Stomach (tissue), 19 donors: ENCODE data around the gene PPDPF. TPM values are rescaled to one million over a fixed set of nuclear protein-coding genes. Genes with fewer than 3 reads are reported as not detected.

Source experiments
- DNase-seq, 2 donors: peaks; one replicate each; pipeline versions ENCODE4 v3.0.0 to v3.0.0-alpha.2; 2013 to 2019
- H3K27ac ChIP-seq, 5 donors: fragments of 200-600 bp in 4 of 5; sonication (generic) in 4 of 5; one replicate each; pipeline ENCODE4 v1.5.1; 2013 to 2019; ENCODE audit warnings: mild to moderate bottlenecking in 1 of 5, moderate library complexity in 1 of 5
- H3K27me3 ChIP-seq, 3 donors: fragments of 200-600 bp; sonication (generic); one replicate each; pipeline ENCODE4 v1.5.1; 2017 to 2019; ENCODE audit warnings: mixed run types in 1 of 3
- H3K36me3 ChIP-seq, 4 donors: fragments of 200-600 bp; sonication (generic); 1 replicate in 3 of 4; 2 replicates in 1 of 4; pipeline ENCODE4 v1.5.1; 2016 to 2019
- H3K4me1 ChIP-seq, 4 donors: fragments of 200-600 bp; sonication (generic); one replicate each; pipeline ENCODE4 v1.5.1; 2016 to 2019
- H3K4me3 ChIP-seq, 4 donors: fragments of 200-600 bp; sonication (generic) in 3 of 4; one replicate each; pipeline ENCODE4 v1.5.1; 2016 to 2019; ENCODE audit warnings: mild to moderate bottlenecking in 1 of 4
- H3K9me3 ChIP-seq, 4 donors: fragments of 200-600 bp; sonication (generic); one replicate each; pipeline ENCODE4 v1.5.1; 2016 to 2019
- EP300 ChIP-seq: sonication (generic); formaldehyde crosslinking; IDR thresholded peaks from one replicate; pipeline ENCODE4 v1.6.1; 2017; ENCODE audit warnings: antibody characterized with exemption
- POLR2A ChIP-seq, 4 donors: fragments of 450-650 bp; IDR thresholded peaks; one replicate each; pipeline ENCODE4 v1.6.1; 2016; ENCODE audit warnings: antibody characterized with exemption in 4 of 4, control low read depth in 2 of 4, mild to moderate bottlenecking in 1 of 4, moderate library complexity in 1 of 4
- POLR2AphosphoS5 ChIP-seq, 3 donors: sonication (generic); formaldehyde crosslinking; IDR thresholded peaks; one replicate each; pipeline ENCODE4 v1.6.1; 2016; ENCODE audit warnings: antibody characterized with exemption in 3 of 3
- WGBS, 5 donors: extraction: QIAGEN DNeasy Blood & Tissue Kit in 3 of 5; methylation state at CpG; one replicate each; pipeline versions ENCODE4 v1.1.5 to v1.1.7; 2013 to 2018; 5-methylcytosine and 5-hydroxymethylcytosine counted together
- intact Hi-C: fragments of 100-400 bp; cut with DNase I; formaldehyde crosslinking; loops from one replicate; pipeline ENCODE4 v1.15.1; 2023; ENCODE audit warnings: low total_unique reads
- long read RNA-seq, 10 donors: transcript quantifications; one replicate each; lab custom pipeline, GENCODE V29; 2026
- polyA plus RNA-seq, 3 donors: library from polyadenylated mRNA; stranded (reverse); fragments of 200-250 nt; gene quantifications; one replicate each; pipeline ENCODE4 v1.2.3, GENCODE V29; 2013
- total RNA-seq, 5 donors: library from RNA; depleted of rRNA; stranded (reverse); fragments of >200 nt; gene quantifications; one replicate each; pipeline versions ENCODE4 v1.1.0 to v1.2.3, GENCODE V29; 2014 to 2016
- TF ChIP-seq, protein P1 (sequence below), 7 experiments: fragments of 450-650 bp in 4 of 7; fragments of 200-600 bp in 3 of 7; sonication (generic) in 3 of 7; IDR thresholded peaks; one replicate each; pipeline ENCODE4 v1.5.1; 2016 to 2019; ENCODE audit warnings: antibody characterized with exemption in 7 of 7, control low read depth in 2 of 7, mild to moderate bottlenecking in 1 of 7
- donor health status: healthy with polysubstance abuse.
- donor health status: Bipolar disorder and iron deficiency.
- donor health status: healthy.

PPDPF gene, protein sequence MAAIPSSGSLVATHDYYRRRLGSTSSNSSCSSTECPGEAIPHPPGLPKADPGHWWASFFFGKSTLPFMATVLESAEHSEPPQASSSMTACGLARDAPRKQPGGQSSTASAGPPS
- 100 to 1,000 TPM in 2 of 5 donors, 10 to 100 TPM in 2, 1 to 10 TPM in 1; 1.8 to 213 (median 84.8) TPM for total RNA-seq
- polyA plus RNA-seq, result 100 to 1,000 TPM; 570 to 756 (median 749) TPM
- long read RNA-seq, donor 1, transcript PPDPF-202 (4 exons, 868 nt), result major isoform, 141 of 173 reads
- long read RNA-seq, donor 1, partial matches to known transcripts, result 15 of 173 reads
- long read RNA-seq, donor 1, other reads (novel, unspliced or antisense), result 13 of 173 reads
- long read RNA-seq, donor 2, transcript PPDPF-202 (4 exons, 868 nt), result major isoform, 115 of 131 reads
- long read RNA-seq, donor 2, partial matches to known transcripts, result 5 of 131 reads
- long read RNA-seq, donor 2, other reads (novel, unspliced or antisense), result 7 of 131 reads
- long read RNA-seq, donor 3, transcript PPDPF-201 (3 exons, 627 nt), result minor isoform, 5 of 262 reads
- long read RNA-seq, donor 3, transcript PPDPF-202 (4 exons, 868 nt), result major isoform, 169 of 262 reads
- long read RNA-seq, donor 3, partial matches to known transcripts, result 85 of 262 reads
- long read RNA-seq, donor 3, other reads (novel, unspliced or antisense), result 0 of 262 reads
- long read RNA-seq, donor 4, transcript PPDPF-202 (4 exons, 868 nt), result major isoform, 24 of 32 reads
- long read RNA-seq, donor 4, partial matches to known transcripts, result 8 of 32 reads
- long read RNA-seq, donor 4, other reads (novel, unspliced or antisense), result 0 of 32 reads
- long read RNA-seq, donor 5, transcript PPDPF-202 (4 exons, 868 nt), result major isoform, 194 of 256 reads
- long read RNA-seq, donor 5, partial matches to known transcripts, result 42 of 256 reads
- long read RNA-seq, donor 5, other reads (novel, unspliced or antisense), result 11 of 256 reads
- long read RNA-seq, donor 6, transcript PPDPF-202 (4 exons, 868 nt), result major isoform, 492 of 561 reads
- long read RNA-seq, donor 6, transcript PPDPF-201 (3 exons, 627 nt), result minor isoform, 5 of 561 reads
- long read RNA-seq, donor 6, partial matches to known transcripts, result 39 of 561 reads
- long read RNA-seq, donor 6, other reads (novel, unspliced or antisense), result 20 of 561 reads
- long read RNA-seq, donor 7, transcript PPDPF-202 (4 exons, 868 nt), result major isoform, 289 of 393 reads
- long read RNA-seq, donor 7, transcript PPDPF-203 (2 exons, 373 nt), result minor isoform, 5 of 393 reads
- long read RNA-seq, donor 7, partial matches to known transcripts, result 69 of 393 reads
- long read RNA-seq, donor 7, other reads (novel, unspliced or antisense), result 24 of 393 reads
- long read RNA-seq, donor 8, transcript PPDPF-201 (3 exons, 627 nt), result minor isoform, 11 of 284 reads
- long read RNA-seq, donor 8, transcript PPDPF-202 (4 exons, 868 nt), result major isoform, 214 of 284 reads
- long read RNA-seq, donor 8, partial matches to known transcripts, result 48 of 284 reads
- long read RNA-seq, donor 8, other reads (novel, unspliced or antisense), result 9 of 284 reads
- long read RNA-seq, donor 9, transcript PPDPF-204 (3 exons, 478 nt), result minor isoform, 7 of 254 reads
- long read RNA-seq, donor 9, transcript PPDPF-202 (4 exons, 868 nt), result major isoform, 167 of 254 reads
- long read RNA-seq, donor 9, transcript PPDPF-203 (2 exons, 373 nt), result minor isoform, 10 of 254 reads
- long read RNA-seq, donor 9, transcript PPDPF-201 (3 exons, 627 nt), result minor isoform, 9 of 254 reads
- long read RNA-seq, donor 9, partial matches to known transcripts, result 49 of 254 reads
- long read RNA-seq, donor 9, other reads (novel, unspliced or antisense), result 12 of 254 reads
- long read RNA-seq, donor 10, transcript PPDPF-202 (4 exons, 868 nt), result major isoform, 60 of 81 reads
- long read RNA-seq, donor 10, partial matches to known transcripts, result 8 of 81 reads
- long read RNA-seq, donor 10, other reads (novel, unspliced or antisense), result 6 of 81 reads

DNA sequence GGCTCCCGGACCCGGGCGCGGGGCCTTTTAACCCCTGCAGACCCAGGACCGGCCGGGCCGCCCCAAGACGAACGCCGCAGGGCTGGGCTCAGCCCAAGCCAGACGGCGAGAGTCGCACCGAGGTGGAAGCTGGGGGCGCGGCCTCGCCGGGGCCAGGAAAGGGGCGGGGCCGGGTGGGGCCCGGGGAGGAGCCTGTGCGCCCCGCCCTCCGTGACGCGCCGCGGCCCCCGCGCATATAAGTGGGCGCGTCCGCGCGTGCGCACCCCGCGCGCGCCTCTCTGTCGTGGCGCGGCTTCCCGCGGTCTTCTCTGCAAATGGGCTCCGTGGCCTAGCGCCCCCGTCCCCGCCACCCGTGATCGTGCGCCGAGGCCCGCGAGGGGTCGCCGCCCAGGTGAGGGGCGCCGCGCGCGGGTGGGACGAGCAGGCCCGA lies at the start of gene PPDPF:
Gene PPDPF (plus strand): TSS at position 262 of the 430 bp plus-strand sequence. CDS start 544 bp downstream, outside the sequence.
- H3K27ac ChIP-seq, result peak within 1 kb of the TSS; percentile 92 to 99 (median 98)
- peak; percentile 89 to 95 for DNase-seq
- peak within 1 kb of the TSS; percentile 77 to 98 (median 91) for H3K4me3 ChIP-seq
- TF ChIP-seq POLR2A (IDR thresholded peaks at IDR 0.05), result peak in 1 of 4 donors; percentile 22
- TF ChIP-seq, protein P1, sequence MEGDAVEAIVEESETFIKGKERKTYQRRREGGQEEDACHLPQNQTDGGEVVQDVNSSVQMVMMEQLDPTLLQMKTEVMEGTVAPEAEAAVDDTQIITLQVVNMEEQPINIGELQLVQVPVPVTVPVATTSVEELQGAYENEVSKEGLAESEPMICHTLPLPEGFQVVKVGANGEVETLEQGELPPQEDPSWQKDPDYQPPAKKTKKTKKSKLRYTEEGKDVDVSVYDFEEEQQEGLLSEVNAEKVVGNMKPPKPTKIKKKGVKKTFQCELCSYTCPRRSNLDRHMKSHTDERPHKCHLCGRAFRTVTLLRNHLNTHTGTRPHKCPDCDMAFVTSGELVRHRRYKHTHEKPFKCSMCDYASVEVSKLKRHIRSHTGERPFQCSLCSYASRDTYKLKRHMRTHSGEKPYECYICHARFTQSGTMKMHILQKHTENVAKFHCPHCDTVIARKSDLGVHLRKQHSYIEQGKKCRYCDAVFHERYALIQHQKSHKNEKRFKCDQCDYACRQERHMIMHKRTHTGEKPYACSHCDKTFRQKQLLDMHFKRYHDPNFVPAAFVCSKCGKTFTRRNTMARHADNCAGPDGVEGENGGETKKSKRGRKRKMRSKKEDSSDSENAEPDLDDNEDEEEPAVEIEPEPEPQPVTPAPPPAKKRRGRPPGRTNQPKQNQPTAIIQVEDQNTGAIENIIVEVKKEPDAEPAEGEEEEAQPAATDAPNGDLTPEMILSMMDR (IDR thresholded peaks at IDR 0.05), result no peak
- TF ChIP-seq EP300, result no peak
- peak; percentile 87 to 98 (median 98) for TF ChIP-seq POLR2AphosphoS5 (IDR thresholded peaks at IDR 0.05)
- peaks cover 20 to 47% (median 42%) of the 10 kb centered on the region in 4 donors for H3K4me1 ChIP-seq
- peaks cover 0 to 8% (median 0%) of the 10 kb centered on the region in 4 donors for H3K9me3 ChIP-seq
- WGBS, 5 donors, result 0 to 1% (median 0%) methylated on average over 5 to 64 of the region's 64 CpGs
- intact Hi-C loops, result no loop called here
- H3K27me3 ChIP-seq, result no peaks in the 10 kb centered on the region
- H3K36me3 ChIP-seq, result peaks cover 0 to 21% (median 13%) of the 10 kb centered on the region in 4 donors

DNA sequence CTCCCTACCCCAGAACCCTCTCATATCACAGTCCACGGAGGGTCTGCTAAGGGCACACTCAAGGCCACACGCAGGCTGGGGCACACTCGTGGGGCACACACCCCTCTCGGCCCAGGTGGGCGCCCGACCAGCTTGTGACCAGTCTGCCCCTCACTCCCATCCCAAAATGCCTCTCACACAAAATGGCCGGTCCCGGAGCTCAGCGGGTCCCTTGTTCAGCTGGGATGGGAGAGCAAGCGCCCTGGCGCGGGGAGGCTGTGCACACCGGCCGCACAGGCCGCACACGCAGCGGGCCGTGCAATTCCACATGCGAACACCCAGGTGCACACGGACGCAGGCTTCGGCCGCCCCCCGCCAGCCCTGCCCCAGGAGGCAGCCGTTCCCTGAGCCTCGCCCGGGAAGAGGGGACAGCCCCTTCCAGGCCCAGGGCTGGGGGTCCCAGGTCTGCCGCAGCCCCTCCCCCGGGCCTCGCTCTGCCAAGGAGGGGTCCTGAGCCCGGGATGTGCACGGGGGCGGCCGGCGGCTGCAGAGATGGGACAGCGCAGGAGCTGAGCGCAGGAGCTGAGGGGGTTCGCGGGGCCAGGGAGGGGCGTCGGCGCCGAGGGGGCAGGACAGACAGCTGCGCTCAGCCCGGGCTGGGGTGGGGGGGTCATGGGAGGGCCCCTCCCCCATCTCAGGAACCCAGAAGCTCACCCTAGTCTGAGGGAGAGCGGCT lies 49.4 kb upstream of the PPDPF start:
- no peaks in the 10 kb centered on the region for H3K36me3 ChIP-seq
- H3K4me3 ChIP-seq, result peak overlapping the region in 2 of 4 donors; percentile 39 to 41
- intact Hi-C loops, result no loop called here
- 10 to 28% (median 15%) methylated on average over 6 to 46 of the region's 46 CpGs for WGBS, 5 donors
- peaks cover 11 to 18% (median 13%) of the 10 kb centered on the region in 4 donors for H3K4me1 ChIP-seq
- no peak for DNase-seq
- H3K27ac ChIP-seq, result no peak overlapping the region
- TF ChIP-seq POLR2AphosphoS5 (IDR thresholded peaks at IDR 0.05) (no peak), POLR2A (IDR thresholded peaks at IDR 0.05) (no peak), EP300 (no peak)
- TF ChIP-seq, protein P1 (IDR thresholded peaks at IDR 0.05), result no peak
- peaks cover 25 to 100% (median 77%) of the 10 kb centered on the region in 3 donors for H3K27me3 ChIP-seq
- H3K9me3 ChIP-seq, result no peaks in the 10 kb centered on the region

DNA sequence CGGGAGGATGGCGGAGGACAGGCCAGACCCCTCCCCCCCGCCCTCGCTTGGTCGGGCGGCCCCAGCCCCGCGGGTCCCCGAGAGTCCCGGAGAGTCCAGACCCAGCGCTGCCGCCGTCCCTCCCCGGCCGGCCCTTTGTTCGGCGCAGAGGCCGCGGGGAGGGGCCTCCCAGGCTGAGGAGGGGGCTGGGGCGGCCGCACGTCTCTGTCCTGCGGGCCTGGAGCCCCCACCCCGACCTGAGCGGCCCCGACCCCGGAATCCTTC lies 48.9 kb upstream of the PPDPF start:
- peak overlapping the region in 3 of 4 donors; percentile 31 to 41 (median 39) for H3K4me3 ChIP-seq
- WGBS, 5 donors, result 0 to 3% (median 2%) methylated on average over 13 to 27 of the region's 27 CpGs; no CpG with 5 or more reads in 2 of the 5 donors
- TF ChIP-seq POLR2AphosphoS5 (IDR thresholded peaks at IDR 0.05) (no peak), EP300 (no peak), POLR2A (IDR thresholded peaks at IDR 0.05) (no peak)
- TF ChIP-seq, protein P1 (IDR thresholded peaks at IDR 0.05), result no peak
- no peak for DNase-seq
- H3K9me3 ChIP-seq, result no peaks in the 10 kb centered on the region
- peaks cover 11 to 18% (median 13%) of the 10 kb centered on the region in 4 donors for H3K4me1 ChIP-seq
- no peak overlapping the region for H3K27ac ChIP-seq
- peaks cover 25 to 100% (median 80%) of the 10 kb centered on the region in 3 donors for H3K27me3 ChIP-seq
- H3K36me3 ChIP-seq, result no peaks in the 10 kb centered on the region
- intact Hi-C loops, result no loop called here
